Tongue (tissue), 2 donors: ENCODE data around the gene PRXL2C. TPM values are rescaled to one million over a fixed set of nuclear protein-coding genes. Genes with fewer than 3 reads are reported as not detected.

Experiments used
- DNase-seq: peaks from one replicate; pipeline ENCODE4 v3.0.0-alpha.2; 2015
- total RNA-seq: library from RNA; depleted of rRNA; stranded (reverse); fragments of >200 nt; gene quantifications from one replicate; pipeline ENCODE4 v1.2.3, GENCODE V29; 2014

The PRXL2C gene
- total RNA-seq, 1 donor from 2014 or later, result 23.1 TPM

- peak; percentile 84 for DNase-seq
Observed at GRCh38 chr9:96612105-96612965, 42.8 kb downstream of the PRXL2C start.

- DNase-seq, result no peak
Observed at GRCh38 chr9:96611302-96611701, 43.8 kb downstream of the PRXL2C start.

GRCh38 chr9:96609732-96610131 lies 45.4 kb downstream of the PRXL2C start:
- no peak for DNase-seq

DNA sequence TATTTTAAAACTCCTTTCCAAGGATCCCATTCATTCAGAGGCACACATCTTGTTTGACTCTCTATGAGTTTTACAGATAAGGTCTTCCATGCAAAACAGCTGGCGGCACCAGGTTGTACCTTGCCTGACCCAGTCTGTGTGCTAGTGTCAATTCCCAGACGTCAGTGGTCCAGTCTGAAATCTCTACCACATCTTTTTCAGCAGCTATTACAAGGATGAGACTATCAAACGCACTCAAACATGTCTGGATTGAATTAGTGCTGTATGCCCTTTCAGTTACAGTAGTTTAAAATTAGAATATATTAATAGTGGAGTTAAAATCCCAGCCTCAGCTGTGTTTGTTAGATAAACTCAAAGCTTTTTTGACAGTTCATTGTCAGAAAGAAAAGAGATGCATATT lies 47.1 kb downstream of the PRXL2C start:
- no peak for DNase-seq

- DNase-seq, result no peak
Observed at GRCh38 chr9:96605328-96605727, 49.8 kb downstream of the PRXL2C start.

GRCh38 chr9:96604004-96604319 lies 51.2 kb downstream of the PRXL2C start:
- no peak for DNase-seq

DNA sequence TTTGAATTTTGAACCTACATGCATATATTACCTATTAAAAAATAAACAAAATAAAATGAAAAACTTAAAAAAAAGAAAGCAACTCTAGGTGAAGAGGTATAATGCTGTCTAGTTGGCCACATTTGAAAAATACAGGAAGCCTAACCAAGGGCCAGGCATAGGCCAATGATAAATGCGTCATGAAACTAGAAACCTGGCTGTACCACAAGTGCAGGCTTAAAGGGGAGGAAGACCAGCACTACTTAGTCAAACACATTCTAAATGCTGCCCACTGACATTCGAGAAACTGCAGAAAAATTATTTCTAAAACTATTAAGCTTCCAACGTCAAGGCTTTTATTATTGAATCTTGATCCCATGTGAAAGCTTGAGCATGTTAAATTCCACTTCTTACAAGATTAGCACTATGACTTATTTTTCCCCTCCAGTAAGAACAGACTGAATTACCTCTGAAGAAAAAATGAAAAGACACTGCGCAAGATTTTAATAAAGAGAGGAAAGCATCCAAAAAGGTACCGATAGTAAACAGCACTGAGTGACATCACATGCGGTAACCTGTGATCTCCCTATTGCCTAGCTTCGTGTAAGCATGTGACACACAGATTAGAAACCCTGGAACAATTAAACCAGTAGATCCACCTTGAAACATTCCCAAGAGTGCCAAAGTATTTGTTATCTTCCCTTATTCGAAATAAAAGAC lies 51.7 kb downstream of the PRXL2C start:
- DNase-seq, result peak; percentile 63

DNA sequence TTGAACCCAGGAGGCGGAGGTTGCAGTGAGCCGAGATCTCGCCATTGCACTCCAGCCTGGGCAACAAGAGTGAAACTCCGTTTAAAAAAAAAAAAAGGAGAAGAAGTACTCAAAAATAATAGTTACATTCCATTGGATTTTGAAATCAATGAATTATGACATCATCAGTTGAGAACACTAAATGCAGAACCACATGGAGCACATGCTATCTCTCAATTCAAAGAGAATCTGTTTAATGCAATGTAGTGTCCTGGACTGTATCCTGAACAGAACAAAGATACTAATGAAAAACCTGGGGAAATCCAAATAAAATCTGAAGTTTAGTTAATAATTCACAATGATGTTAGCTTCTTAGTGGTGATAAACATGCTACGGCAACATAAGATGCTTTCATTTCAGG lies 55.8 kb downstream of the PRXL2C start:
- DNase-seq, result no peak

DNA sequence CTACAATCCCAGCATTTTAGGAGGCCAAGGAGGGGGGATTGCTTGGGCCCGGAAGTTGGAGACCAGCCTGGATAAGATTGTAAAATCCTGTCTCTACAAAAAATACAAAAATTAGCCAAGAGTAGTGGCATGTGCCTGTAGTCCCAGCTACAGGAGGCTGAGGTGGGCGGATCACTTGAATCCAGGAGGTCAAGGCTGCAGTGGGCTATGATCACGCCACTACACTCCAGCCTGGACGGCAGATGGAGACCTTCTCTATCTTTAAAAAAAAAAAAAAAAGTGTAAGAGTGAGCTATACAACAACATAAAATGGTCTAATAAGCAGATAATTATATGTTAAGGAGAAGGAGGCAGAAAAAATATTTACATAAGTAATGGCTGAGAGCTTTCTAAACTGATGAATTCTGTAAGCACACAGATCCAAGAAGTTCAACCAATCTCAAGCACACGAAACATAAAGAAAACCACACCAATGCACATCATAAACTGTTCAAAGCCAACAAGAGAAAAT lies 58.5 kb downstream of the PRXL2C start:
- no peak for DNase-seq

Other genes with a start within 250 kb of the PRXL2C start
- gene ZNF367, start 236.9 kb downstream of the PRXL2C start, total RNA-seq, result 15.1 TPM
- 14.6 TPM for gene HABP4, start 205.1 kb downstream of the PRXL2C start, total RNA-seq
- gene CDC14B, start 35.5 kb downstream of the PRXL2C start, total RNA-seq, result 31.3 TPM
- 16.7 TPM for gene ZNF510, start 122.8 kb upstream of the PRXL2C start, total RNA-seq
- gene ZNF782, start 199.2 kb upstream of the PRXL2C start, total RNA-seq, result 10.1 TPM